ENCODE data around the gene EIF3J.

DNA sequence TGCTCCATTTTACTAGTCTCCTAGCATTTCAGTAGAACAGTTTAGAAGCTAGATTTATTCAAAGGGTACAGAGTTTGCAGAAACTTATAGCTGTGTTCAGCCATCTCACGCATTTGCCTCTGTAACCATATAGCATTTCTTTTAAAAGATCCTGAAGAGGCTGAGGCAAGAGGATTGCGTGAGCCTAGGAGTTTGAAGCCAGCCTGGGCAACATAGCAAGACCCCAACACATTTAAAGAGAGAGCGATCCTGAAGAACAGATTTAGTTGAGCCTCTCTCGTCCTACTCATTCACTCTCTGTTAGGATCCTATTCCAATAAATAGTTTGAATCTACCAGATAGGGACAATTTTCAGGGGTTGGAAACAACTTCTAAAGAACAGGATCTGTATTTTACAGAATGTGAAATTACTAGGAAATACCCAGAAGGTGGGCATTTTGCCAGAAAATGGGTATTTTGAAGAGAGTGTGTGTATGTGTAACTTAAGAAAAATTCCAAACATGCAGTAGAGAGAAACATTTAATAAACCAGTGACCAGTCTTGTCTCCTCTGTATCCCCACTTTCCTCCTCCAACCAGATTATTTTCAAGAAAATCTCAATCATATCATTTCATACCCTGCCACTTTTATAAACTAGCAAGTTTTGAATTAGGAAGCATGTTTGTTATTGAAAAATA lies 4.5 kb downstream of the EIF3J start:
- no peak for TF ChIP-seq POLR2A (IDR thresholded peaks at IDR 0.05; ENCODE audit: low read depth)
- TF ChIP-seq, protein P1, sequence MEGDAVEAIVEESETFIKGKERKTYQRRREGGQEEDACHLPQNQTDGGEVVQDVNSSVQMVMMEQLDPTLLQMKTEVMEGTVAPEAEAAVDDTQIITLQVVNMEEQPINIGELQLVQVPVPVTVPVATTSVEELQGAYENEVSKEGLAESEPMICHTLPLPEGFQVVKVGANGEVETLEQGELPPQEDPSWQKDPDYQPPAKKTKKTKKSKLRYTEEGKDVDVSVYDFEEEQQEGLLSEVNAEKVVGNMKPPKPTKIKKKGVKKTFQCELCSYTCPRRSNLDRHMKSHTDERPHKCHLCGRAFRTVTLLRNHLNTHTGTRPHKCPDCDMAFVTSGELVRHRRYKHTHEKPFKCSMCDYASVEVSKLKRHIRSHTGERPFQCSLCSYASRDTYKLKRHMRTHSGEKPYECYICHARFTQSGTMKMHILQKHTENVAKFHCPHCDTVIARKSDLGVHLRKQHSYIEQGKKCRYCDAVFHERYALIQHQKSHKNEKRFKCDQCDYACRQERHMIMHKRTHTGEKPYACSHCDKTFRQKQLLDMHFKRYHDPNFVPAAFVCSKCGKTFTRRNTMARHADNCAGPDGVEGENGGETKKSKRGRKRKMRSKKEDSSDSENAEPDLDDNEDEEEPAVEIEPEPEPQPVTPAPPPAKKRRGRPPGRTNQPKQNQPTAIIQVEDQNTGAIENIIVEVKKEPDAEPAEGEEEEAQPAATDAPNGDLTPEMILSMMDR (IDR thresholded peaks at IDR 0.05) = no peak
- TF ChIP-seq EP300 (IDR thresholded peaks at IDR 0.05) = no peak
- TF ChIP-seq POLR2AphosphoS5 (IDR thresholded peaks at IDR 0.05) = no peak
